Parathyroid adenoma (tissue), 2 donors: ENCODE results near the gene LHFPL6.

Experiments
- H2AFZ ChIP-seq: fragments of 300-600 bp; sonication (generic); one replicate; pipeline ENCODE4 v1.7.0; 2017; ENCODE audit warnings: antibody characterized with exemption, mild to moderate bottlenecking
- H3K27ac ChIP-seq: fragments of 300-600 bp; sonication (generic); one replicate; pipeline ENCODE4 v1.7.0; 2017
- H3K27me3 ChIP-seq: fragments of 300-600 bp; sonication (generic); one replicate; pipeline ENCODE4 v1.7.0; 2017; ENCODE audit warnings: low read length; ENCODE audit not compliant: control insufficient read depth, insufficient read depth
- H3K36me3 ChIP-seq: fragments of 300-600 bp; sonication (generic); one replicate; pipeline ENCODE4 v1.7.0; 2017; ENCODE audit warnings: low read length; ENCODE audit not compliant: control insufficient read depth, insufficient read depth
- H3K4me1 ChIP-seq: fragments of 300-600 bp; sonication (generic); one replicate; pipeline ENCODE4 v1.7.0; 2017; ENCODE audit warnings: control low read depth
- H3K4me2 ChIP-seq: fragments of 300-600 bp; sonication (generic); one replicate; pipeline ENCODE4 v1.7.0; 2017; ENCODE audit warnings: low read length
- H3K4me3 ChIP-seq: fragments of 300-600 bp; sonication (generic); one replicate; pipeline ENCODE4 v1.7.0; 2017; ENCODE audit warnings: low read depth, low read length
- H3K79me2 ChIP-seq: fragments of 300-600 bp; sonication (generic); one replicate; pipeline ENCODE4 v1.7.0; 2017; ENCODE audit warnings: control low read depth
- H3K9ac ChIP-seq: fragments of 300-600 bp; sonication (generic); one replicate; pipeline ENCODE4 v1.7.0; 2017; ENCODE audit warnings: mild to moderate bottlenecking
- H3K9me3 ChIP-seq: fragments of 300-600 bp; sonication (generic); one replicate; pipeline ENCODE4 v1.7.0; 2017; ENCODE audit warnings: low read length; ENCODE audit not compliant: control insufficient read depth
- CTCF ChIP-seq: fragments of 300-600 bp; sonication (generic); IDR thresholded peaks from one replicate; pipeline ENCODE4 v1.7.0; 2017; ENCODE audit warnings: antibody characterized with exemption, mild to moderate bottlenecking
- donor health status: primary hyperparathyroidism.

The LHFPL6 gene

GRCh38 chr13:39485314-39485700 is 117.7 kb downstream of the LHFPL6 start:
- Histone ChIP-seq H3K4me3 (no peak overlapping the region), H3K27ac (no peak overlapping the region), H3K9ac (no peak overlapping the region), H3K4me1 (no peaks in the 10 kb centered on the region), H3K27me3 (no peaks in the 10 kb centered on the region), H3K79me2 (no peaks in the 10 kb centered on the region), H3K4me2 (no peak overlapping the region), H2AFZ (no peak overlapping the region), H3K36me3 (no peaks in the 10 kb centered on the region), H3K9me3 (no peaks in the 10 kb centered on the region)
- TF ChIP-seq CTCF: no peak

GRCh38 chr13:39484506-39485313 is 118.3 kb downstream of the LHFPL6 start:
- Histone ChIP-seq H3K79me2 (no peaks in the 10 kb centered on the region), H2AFZ (no peak overlapping the region), H3K9me3 (no peaks in the 10 kb centered on the region), H3K4me1 (no peaks in the 10 kb centered on the region), H3K27me3 (no peaks in the 10 kb centered on the region), H3K9ac (no peak overlapping the region), H3K4me3 (no peak overlapping the region), H3K4me2 (no peak overlapping the region), H3K36me3 (no peaks in the 10 kb centered on the region), H3K27ac (no peak overlapping the region)
- no peak for TF ChIP-seq CTCF

GRCh38 chr13:39483326-39483725 is 119.7 kb downstream of the LHFPL6 start:
- Histone ChIP-seq H2AFZ (no peak overlapping the region), H3K27me3 (no peaks in the 10 kb centered on the region), H3K4me2 (no peak overlapping the region), H3K9me3 (no peaks in the 10 kb centered on the region), H3K4me3 (no peak overlapping the region), H3K36me3 (no peaks in the 10 kb centered on the region), H3K4me1 (no peaks in the 10 kb centered on the region), H3K9ac (no peak overlapping the region), H3K27ac (no peak overlapping the region), H3K79me2 (no peaks in the 10 kb centered on the region)
- no peak for TF ChIP-seq CTCF

GRCh38 chr13:39481491-39481890 is 121.5 kb downstream of the LHFPL6 start:
- no peak for TF ChIP-seq CTCF
- H2AFZ ChIP-seq: no peak overlapping the region
- H3K27ac ChIP-seq: no peak overlapping the region
- no peak overlapping the region for H3K9ac ChIP-seq
- no peaks in the 10 kb centered on the region for H3K27me3 ChIP-seq
- H3K4me3 ChIP-seq: no peak overlapping the region
- no peaks in the 10 kb centered on the region for H3K79me2 ChIP-seq
- no peaks in the 10 kb centered on the region for H3K4me1 ChIP-seq
- H3K4me2 ChIP-seq: no peak overlapping the region
- no peaks in the 10 kb centered on the region for H3K9me3 ChIP-seq
- no peaks in the 10 kb centered on the region for H3K36me3 ChIP-seq

GRCh38 chr13:39474600-39474999 is 128.4 kb downstream of the LHFPL6 start:
- Histone ChIP-seq H3K36me3 (no peaks in the 10 kb centered on the region), H3K4me3 (no peak overlapping the region), H3K79me2 (no peaks in the 10 kb centered on the region), H3K27ac (no peak overlapping the region), H3K4me2 (no peak overlapping the region), H3K4me1 (no peaks in the 10 kb centered on the region), H3K27me3 (no peaks in the 10 kb centered on the region), H3K9ac (no peak overlapping the region), H2AFZ (no peak overlapping the region), H3K9me3 (no peaks in the 10 kb centered on the region)
- no peak for TF ChIP-seq CTCF
